SK-N-SH (cell line): ENCODE results near the gene SMPDL3B.

Experiments used
- CHD2 ChIP-seq: fragments of 150-350 bp; IDR thresholded peaks from 2 replicates; pipeline ENCODE4 v1.6.1; 2018; ENCODE audit warnings: low read length; ENCODE audit not compliant: partially characterized antibody
- JUND ChIP-seq: IDR thresholded peaks from 2 replicates; pipeline ENCODE4 v1.4.0; 2012
- POLR2AphosphoS5 ChIP-seq: IDR thresholded peaks from 2 replicates; pipeline ENCODE4 v1.6.1; 2012; ENCODE audit warnings: low read depth, low read length
- RXRA ChIP-seq: IDR thresholded peaks from 2 replicates; pipeline ENCODE4 v1.4.0; 2012; ENCODE audit warnings: low read depth, mild to moderate bottlenecking, borderline replicate concordance
- SIN3A ChIP-seq: IDR thresholded peaks from 2 replicates; pipeline ENCODE4 v1.6.1; 2012; ENCODE audit warnings: low read depth, mild to moderate bottlenecking, low read length, moderate library complexity, borderline replicate concordance
- TAF1 ChIP-seq: IDR thresholded peaks from 2 replicates; pipeline ENCODE4 v1.6.1; 2012; ENCODE audit warnings: low read depth, mild to moderate bottlenecking, low read length, moderate library complexity, borderline replicate concordance
- YY1 ChIP-seq: IDR thresholded peaks from 2 replicates; pipeline ENCODE4 v1.4.0; 2012; ENCODE audit warnings: low read depth, mild to moderate bottlenecking
- TF ChIP-seq, protein P1 (sequence below): fragments of 200-600 bp; sonication (generic); IDR thresholded peaks from 2 replicates; pipeline ENCODE4 v1.6.1; 2017; ENCODE audit warnings: antibody characterized with exemption, mild to moderate bottlenecking, moderate library complexity
- TF ChIP-seq, protein P2 (sequence below): IDR thresholded peaks from 2 replicates; pipeline ENCODE4 v1.6.1; 2012; ENCODE audit warnings: mild to moderate bottlenecking, low read depth, low read length, moderate library complexity
- TF ChIP-seq, protein P3 (sequence below): IDR thresholded peaks from 2 replicates; pipeline ENCODE4 v1.4.0; 2012; ENCODE audit warnings: low read depth
- TF ChIP-seq, protein P4 (sequence below): IDR thresholded peaks from 2 replicates; pipeline ENCODE4 v1.4.0; 2012; ENCODE audit warnings: low read depth, borderline replicate concordance

DNA sequence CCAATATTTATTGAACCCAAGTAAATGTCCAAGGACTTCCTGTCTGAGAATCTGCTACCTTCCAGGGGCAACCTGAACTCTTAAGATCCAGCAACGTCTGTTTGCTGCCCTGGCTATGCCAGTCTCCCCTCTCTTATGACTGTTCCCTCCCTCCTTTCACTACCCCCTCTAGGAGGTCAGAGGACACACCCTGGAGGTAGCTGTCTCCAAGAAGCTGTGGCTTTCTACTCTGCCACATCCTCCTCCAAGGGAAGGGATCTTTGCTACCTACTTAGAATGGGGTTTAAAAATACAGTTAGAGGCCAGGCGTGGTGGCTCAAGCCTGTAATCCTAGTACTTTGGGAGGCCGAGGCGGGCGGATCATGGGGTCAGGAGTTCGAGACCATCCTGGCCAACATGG is 3.6 kb upstream of the SMPDL3B start:
- TF ChIP-seq POLR2AphosphoS5 = no peak
- TF ChIP-seq CHD2 = no peak
- no peak for TF ChIP-seq TAF1
- TF ChIP-seq, protein P1, sequence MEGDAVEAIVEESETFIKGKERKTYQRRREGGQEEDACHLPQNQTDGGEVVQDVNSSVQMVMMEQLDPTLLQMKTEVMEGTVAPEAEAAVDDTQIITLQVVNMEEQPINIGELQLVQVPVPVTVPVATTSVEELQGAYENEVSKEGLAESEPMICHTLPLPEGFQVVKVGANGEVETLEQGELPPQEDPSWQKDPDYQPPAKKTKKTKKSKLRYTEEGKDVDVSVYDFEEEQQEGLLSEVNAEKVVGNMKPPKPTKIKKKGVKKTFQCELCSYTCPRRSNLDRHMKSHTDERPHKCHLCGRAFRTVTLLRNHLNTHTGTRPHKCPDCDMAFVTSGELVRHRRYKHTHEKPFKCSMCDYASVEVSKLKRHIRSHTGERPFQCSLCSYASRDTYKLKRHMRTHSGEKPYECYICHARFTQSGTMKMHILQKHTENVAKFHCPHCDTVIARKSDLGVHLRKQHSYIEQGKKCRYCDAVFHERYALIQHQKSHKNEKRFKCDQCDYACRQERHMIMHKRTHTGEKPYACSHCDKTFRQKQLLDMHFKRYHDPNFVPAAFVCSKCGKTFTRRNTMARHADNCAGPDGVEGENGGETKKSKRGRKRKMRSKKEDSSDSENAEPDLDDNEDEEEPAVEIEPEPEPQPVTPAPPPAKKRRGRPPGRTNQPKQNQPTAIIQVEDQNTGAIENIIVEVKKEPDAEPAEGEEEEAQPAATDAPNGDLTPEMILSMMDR = no peak
- TF ChIP-seq YY1 = no peak
- TF ChIP-seq JUND = no peak
- TF ChIP-seq, protein P2, sequence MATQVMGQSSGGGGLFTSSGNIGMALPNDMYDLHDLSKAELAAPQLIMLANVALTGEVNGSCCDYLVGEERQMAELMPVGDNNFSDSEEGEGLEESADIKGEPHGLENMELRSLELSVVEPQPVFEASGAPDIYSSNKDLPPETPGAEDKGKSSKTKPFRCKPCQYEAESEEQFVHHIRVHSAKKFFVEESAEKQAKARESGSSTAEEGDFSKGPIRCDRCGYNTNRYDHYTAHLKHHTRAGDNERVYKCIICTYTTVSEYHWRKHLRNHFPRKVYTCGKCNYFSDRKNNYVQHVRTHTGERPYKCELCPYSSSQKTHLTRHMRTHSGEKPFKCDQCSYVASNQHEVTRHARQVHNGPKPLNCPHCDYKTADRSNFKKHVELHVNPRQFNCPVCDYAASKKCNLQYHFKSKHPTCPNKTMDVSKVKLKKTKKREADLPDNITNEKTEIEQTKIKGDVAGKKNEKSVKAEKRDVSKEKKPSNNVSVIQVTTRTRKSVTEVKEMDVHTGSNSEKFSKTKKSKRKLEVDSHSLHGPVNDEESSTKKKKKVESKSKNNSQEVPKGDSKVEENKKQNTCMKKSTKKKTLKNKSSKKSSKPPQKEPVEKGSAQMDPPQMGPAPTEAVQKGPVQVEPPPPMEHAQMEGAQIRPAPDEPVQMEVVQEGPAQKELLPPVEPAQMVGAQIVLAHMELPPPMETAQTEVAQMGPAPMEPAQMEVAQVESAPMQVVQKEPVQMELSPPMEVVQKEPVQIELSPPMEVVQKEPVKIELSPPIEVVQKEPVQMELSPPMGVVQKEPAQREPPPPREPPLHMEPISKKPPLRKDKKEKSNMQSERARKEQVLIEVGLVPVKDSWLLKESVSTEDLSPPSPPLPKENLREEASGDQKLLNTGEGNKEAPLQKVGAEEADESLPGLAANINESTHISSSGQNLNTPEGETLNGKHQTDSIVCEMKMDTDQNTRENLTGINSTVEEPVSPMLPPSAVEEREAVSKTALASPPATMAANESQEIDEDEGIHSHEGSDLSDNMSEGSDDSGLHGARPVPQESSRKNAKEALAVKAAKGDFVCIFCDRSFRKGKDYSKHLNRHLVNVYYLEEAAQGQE = no peak
- TF ChIP-seq, protein P3, sequence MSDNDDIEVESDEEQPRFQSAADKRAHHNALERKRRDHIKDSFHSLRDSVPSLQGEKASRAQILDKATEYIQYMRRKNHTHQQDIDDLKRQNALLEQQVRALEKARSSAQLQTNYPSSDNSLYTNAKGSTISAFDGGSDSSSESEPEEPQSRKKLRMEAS = no peak
- TF ChIP-seq SIN3A = no peak
- no peak for TF ChIP-seq RXRA
- TF ChIP-seq, protein P4, sequence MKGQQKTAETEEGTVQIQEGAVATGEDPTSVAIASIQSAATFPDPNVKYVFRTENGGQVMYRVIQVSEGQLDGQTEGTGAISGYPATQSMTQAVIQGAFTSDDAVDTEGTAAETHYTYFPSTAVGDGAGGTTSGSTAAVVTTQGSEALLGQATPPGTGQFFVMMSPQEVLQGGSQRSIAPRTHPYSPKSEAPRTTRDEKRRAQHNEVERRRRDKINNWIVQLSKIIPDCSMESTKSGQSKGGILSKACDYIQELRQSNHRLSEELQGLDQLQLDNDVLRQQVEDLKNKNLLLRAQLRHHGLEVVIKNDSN = no peak
